ENCODE data around the gene KCNJ6. TPM values are rescaled to one million over a fixed set of nuclear protein-coding genes. Genes with fewer than 3 reads are reported as not detected.

Gene KCNJ6
- total and polyA plus RNA-seq, 10 of the 15 experiments (the other 5 are each of a cell fraction or from before 2014, with no cell fraction given) = 0.03 to 0.07 (median 0.04) TPM; not detected in 7

- ChIA-PET POLR2A (interaction anchor here (2.3 kb wide), 1 partner anchor 64 kb away, joined by 9 read pairs; no protein-coding TSS in a partner anchor), CTCF (interaction anchor here (1.3 kb wide), 1 partner anchor 9 kb away, joined by 4 read pairs; no protein-coding TSS in a partner anchor), RAD21 (ENCODE audit: unreplicated experiment) (interaction anchor here (1.0 to 1.2 kb wide), 3 partner anchors 8 to 165 kb away, joined by 3 to 4 read pairs (median 3); no protein-coding TSS in a partner anchor), SMC1A (ENCODE audit: uncharacterized antibody, unreplicated experiment) (no interaction called here)
- Histone ChIP-seq H3K9ac (ENCODE audit: control insufficient read depth, insufficient read depth, low read length) (no peak overlapping the region), H3K27ac (ENCODE audit: control insufficient read depth, insufficient read depth) (no peak overlapping the region), H3K36me3 (ENCODE audit: control insufficient read depth in 2 of 2, insufficient read depth in 2 of 2, low read length in 1 of 2) (no peaks in the 10 kb centered on the region), H3K79me2 (ENCODE audit: control insufficient read depth, insufficient read depth, low read length) (no peaks in the 10 kb centered on the region), H3K4me3 (no peak overlapping the region), H3K4me1 (ENCODE audit: control insufficient read depth, insufficient read depth, low read length) (peaks cover 7% of the 10 kb centered on the region), H3K9me3 (replicated peaks; ENCODE audit: control insufficient read depth, insufficient read depth, low read length) (no peaks in the 10 kb centered on the region; the same call in 1 of the 3 replicates), H3K27me3 (replicated peaks in 1 of 2; ENCODE audit: control insufficient read depth in 2 of 2, insufficient read depth in 2 of 2, low read length in 1 of 2) (no peaks in the 10 kb centered on the region), H4K20me1 (ENCODE audit: control insufficient read depth, insufficient read depth) (no peaks in the 10 kb centered on the region), H3K4me2 (ENCODE audit: control insufficient read depth, insufficient read depth) (no peak overlapping the region), H2AFZ (ENCODE audit: control insufficient read depth, low read depth, low read length) (no peak overlapping the region)
- no peak for TF ChIP-seq HDAC2 (IDR thresholded peaks at IDR 0.05)
- TF ChIP-seq, protein P1, sequence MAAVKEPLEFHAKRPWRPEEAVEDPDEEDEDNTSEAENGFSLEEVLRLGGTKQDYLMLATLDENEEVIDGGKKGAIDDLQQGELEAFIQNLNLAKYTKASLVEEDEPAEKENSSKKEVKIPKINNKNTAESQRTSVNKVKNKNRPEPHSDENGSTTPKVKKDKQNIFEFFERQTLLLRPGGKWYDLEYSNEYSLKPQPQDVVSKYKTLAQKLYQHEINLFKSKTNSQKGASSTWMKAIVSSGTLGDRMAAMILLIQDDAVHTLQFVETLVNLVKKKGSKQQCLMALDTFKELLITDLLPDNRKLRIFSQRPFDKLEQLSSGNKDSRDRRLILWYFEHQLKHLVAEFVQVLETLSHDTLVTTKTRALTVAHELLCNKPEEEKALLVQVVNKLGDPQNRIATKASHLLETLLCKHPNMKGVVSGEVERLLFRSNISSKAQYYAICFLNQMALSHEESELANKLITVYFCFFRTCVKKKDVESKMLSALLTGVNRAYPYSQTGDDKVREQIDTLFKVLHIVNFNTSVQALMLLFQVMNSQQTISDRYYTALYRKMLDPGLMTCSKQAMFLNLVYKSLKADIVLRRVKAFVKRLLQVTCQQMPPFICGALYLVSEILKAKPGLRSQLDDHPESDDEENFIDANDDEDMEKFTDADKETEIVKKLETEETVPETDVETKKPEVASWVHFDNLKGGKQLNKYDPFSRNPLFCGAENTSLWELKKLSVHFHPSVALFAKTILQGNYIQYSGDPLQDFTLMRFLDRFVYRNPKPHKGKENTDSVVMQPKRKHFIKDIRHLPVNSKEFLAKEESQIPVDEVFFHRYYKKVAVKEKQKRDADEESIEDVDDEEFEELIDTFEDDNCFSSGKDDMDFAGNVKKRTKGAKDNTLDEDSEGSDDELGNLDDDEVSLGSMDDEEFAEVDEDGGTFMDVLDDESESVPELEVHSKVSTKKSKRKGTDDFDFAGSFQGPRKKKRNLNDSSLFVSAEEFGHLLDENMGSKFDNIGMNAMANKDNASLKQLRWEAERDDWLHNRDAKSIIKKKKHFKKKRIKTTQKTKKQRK (IDR thresholded peaks at IDR 0.05; ENCODE audit: low read depth, low read length) = no peak
- no peak for TF ChIP-seq EED (IDR thresholded peaks at IDR 0.05; ENCODE audit: low read depth)
- TF ChIP-seq GATAD2B (conservative IDR thresholded peaks at IDR 0.05; ENCODE audit: low read depth) = no peak
- TF ChIP-seq, protein P2, sequence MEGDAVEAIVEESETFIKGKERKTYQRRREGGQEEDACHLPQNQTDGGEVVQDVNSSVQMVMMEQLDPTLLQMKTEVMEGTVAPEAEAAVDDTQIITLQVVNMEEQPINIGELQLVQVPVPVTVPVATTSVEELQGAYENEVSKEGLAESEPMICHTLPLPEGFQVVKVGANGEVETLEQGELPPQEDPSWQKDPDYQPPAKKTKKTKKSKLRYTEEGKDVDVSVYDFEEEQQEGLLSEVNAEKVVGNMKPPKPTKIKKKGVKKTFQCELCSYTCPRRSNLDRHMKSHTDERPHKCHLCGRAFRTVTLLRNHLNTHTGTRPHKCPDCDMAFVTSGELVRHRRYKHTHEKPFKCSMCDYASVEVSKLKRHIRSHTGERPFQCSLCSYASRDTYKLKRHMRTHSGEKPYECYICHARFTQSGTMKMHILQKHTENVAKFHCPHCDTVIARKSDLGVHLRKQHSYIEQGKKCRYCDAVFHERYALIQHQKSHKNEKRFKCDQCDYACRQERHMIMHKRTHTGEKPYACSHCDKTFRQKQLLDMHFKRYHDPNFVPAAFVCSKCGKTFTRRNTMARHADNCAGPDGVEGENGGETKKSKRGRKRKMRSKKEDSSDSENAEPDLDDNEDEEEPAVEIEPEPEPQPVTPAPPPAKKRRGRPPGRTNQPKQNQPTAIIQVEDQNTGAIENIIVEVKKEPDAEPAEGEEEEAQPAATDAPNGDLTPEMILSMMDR (IDR thresholded peaks at IDR 0.05 in 2 of 3, conservative IDR thresholded peaks at IDR 0.05 in 1 of 3; ENCODE audit: control insufficient read depth in 2 of 3, extremely low read depth in 1 of 3, insufficient read depth in 1 of 3, low read depth in 3 of 3, low read length in 3 of 3) = no peak
- TF ChIP-seq TCF7 (IDR thresholded peaks at IDR 0.05; ENCODE audit: borderline replicate concordance) = no peak
- TF ChIP-seq, protein P3, sequence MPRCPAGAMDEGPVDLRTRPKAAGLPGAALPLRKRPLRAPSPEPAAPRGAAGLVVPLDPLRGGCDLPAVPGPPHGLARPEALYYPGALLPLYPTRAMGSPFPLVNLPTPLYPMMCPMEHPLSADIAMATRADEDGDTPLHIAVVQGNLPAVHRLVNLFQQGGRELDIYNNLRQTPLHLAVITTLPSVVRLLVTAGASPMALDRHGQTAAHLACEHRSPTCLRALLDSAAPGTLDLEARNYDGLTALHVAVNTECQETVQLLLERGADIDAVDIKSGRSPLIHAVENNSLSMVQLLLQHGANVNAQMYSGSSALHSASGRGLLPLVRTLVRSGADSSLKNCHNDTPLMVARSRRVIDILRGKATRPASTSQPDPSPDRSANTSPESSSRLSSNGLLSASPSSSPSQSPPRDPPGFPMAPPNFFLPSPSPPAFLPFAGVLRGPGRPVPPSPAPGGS (IDR thresholded peaks at IDR 0.05; ENCODE audit: borderline replicate concordance, insufficient read depth, low read depth, low read length, poor library complexity, severe bottlenecking) = no peak
- intact Hi-C loops (cut with micrococcal nuclease; ENCODE audit: unreplicated experiment) = no loop called here
- no peak for ATAC-seq
- BruUV-seq (replicated peaks) = no TSS peak
- WGBS (ENCODE audit: insufficient coverage, insufficient replicate concordance, low lambda C conversion rate, missing lambda C conversion rate) = 98% methylated on average over 3 of the region's 3 CpGs
- no peak for FAIRE-seq
- in situ Hi-C loops (cut with MboI) = no loop called here
- DNase-seq (ENCODE audit: low read depth, low spot score) = no peak
Measured at GRCh38 chr21:37628362-37628761, 287.9 kb downstream of the KCNJ6 start.

Data from GM12878 (cell line).